ENCODE data around the gene KIF1A. TPM values are rescaled to one million over a fixed set of nuclear protein-coding genes. Genes with fewer than 3 reads are reported as not detected.

KIF1A gene
- total RNA-seq, 4 donors from 2014 or later: 1.7 to 4.1 (median 3.4) TPM

DNA sequence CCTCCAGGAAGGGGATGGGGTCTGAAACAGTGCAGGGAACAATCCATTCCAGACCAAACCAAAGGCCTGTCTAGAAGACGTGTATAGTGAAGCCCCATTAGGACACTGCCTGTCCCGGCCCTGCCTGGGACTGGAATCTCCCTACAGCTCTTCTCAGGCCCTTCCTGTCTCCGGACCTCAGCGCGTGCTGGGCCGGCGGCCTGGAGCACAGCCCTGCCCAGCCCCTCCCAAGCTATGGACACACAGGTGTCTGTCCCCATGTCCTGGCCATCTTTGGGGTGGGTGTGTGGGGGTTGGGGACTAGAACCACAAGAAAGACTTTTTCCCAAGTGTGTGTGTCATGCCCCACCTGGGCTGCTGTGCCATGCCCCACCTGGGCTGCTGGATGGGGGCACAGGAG lies 51.8 kb downstream of the KIF1A start:
- no peak for TF ChIP-seq EP300 (IDR thresholded peaks at IDR 0.05)
- no peak for TF ChIP-seq POLR2A (IDR thresholded peaks at IDR 0.05; ENCODE audit: low read depth)
- no peak for TF ChIP-seq POLR2AphosphoS5 (IDR thresholded peaks at IDR 0.05)
- TF ChIP-seq, protein P1, sequence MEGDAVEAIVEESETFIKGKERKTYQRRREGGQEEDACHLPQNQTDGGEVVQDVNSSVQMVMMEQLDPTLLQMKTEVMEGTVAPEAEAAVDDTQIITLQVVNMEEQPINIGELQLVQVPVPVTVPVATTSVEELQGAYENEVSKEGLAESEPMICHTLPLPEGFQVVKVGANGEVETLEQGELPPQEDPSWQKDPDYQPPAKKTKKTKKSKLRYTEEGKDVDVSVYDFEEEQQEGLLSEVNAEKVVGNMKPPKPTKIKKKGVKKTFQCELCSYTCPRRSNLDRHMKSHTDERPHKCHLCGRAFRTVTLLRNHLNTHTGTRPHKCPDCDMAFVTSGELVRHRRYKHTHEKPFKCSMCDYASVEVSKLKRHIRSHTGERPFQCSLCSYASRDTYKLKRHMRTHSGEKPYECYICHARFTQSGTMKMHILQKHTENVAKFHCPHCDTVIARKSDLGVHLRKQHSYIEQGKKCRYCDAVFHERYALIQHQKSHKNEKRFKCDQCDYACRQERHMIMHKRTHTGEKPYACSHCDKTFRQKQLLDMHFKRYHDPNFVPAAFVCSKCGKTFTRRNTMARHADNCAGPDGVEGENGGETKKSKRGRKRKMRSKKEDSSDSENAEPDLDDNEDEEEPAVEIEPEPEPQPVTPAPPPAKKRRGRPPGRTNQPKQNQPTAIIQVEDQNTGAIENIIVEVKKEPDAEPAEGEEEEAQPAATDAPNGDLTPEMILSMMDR (IDR thresholded peaks at IDR 0.05): no peak
- 95% methylated on average over 7 of the region's 7 CpGs for WGBS
- no peaks in the 10 kb centered on the region for H3K4me1 ChIP-seq
- intact Hi-C loops (cut with DNase I): no loop called here
- no peaks in the 10 kb centered on the region for H3K9me3 ChIP-seq
- no peak overlapping the region for H3K27ac ChIP-seq (replicated peaks in 1 of 4)
- no peak overlapping the region for H3K4me3 ChIP-seq
- H3K27me3 ChIP-seq: peaks cover 0 to 5% (median 0%) of the 10 kb centered on the region in 4 donors
- no peak for DNase-seq (ENCODE audit: extremely low spot score)
- no peaks in the 10 kb centered on the region for H3K36me3 ChIP-seq

DNA sequence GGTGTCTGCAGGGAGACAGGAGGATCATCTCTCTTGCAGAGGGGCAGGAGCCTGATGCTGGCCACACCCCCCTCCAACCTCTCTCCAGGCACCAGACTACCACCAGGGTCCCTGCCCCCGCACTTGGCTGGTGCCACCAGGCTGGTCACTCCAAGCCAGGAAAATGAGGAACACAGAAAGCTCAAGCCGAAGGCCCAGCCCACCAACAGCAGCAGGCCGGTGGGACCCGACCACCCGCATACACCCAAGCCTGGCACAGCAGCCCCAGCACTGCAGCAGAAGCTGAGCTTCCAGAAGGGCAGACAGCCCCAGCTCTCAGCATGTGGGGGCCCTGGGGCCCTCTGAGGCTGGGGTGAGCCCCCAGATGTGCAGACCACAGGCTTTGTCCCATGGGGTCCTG lies 52.7 kb downstream of the KIF1A start:
- intact Hi-C loops (cut with DNase I): no loop called here
- Histone ChIP-seq H3K4me1 (no peaks in the 10 kb centered on the region), H3K9me3 (no peaks in the 10 kb centered on the region), H3K36me3 (no peaks in the 10 kb centered on the region), H3K4me3 (no peak overlapping the region), H3K27me3 (peaks cover 0 to 5% (median 0%) of the 10 kb centered on the region in 4 donors), H3K27ac (replicated peaks in 1 of 4) (no peak overlapping the region)
- DNase-seq (ENCODE audit: extremely low spot score): no peak
- WGBS: 100% methylated on average over 3 of the region's 5 CpGs
- TF ChIP-seq POLR2AphosphoS5 (IDR thresholded peaks at IDR 0.05) (no peak), POLR2A (IDR thresholded peaks at IDR 0.05; ENCODE audit: low read depth) (no peak)

DNA sequence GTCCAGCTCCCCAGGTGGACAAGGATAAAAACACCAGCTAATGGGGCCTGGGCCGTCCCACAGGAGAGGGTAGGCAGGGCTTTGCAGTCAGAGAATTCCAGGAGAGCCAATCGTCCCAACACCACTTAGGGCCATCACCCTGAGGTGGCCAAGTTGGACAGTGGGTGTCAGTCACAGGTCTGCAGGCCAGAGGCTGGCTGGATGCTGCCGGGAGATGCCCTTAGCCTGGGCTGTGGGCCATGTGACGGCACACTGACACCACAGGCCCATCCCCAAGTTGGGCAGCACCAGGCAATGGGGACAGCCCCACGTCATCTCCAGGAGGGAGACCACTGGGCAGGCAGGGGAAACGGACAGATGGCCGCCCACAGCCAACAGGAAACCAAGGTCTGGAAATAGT lies 53.9 kb downstream of the KIF1A start:
- H3K4me1 ChIP-seq: no peaks in the 10 kb centered on the region
- intact Hi-C loops (cut with DNase I): no loop called here
- no peaks in the 10 kb centered on the region for H3K9me3 ChIP-seq
- no peak for DNase-seq (ENCODE audit: extremely low spot score)
- H3K36me3 ChIP-seq: no peaks in the 10 kb centered on the region
- H3K27me3 ChIP-seq: peaks cover 0 to 5% (median 0%) of the 10 kb centered on the region in 4 donors
- WGBS: no CpG with 5 or more reads among the region's 7 CpGs
- H3K4me3 ChIP-seq: no peak overlapping the region
- H3K27ac ChIP-seq (replicated peaks in 1 of 4): no peak overlapping the region
- TF ChIP-seq EP300 (IDR thresholded peaks at IDR 0.05) (no peak), POLR2AphosphoS5 (IDR thresholded peaks at IDR 0.05) (no peak)
- TF ChIP-seq, protein P1 (IDR thresholded peaks at IDR 0.05): no peak

DNA sequence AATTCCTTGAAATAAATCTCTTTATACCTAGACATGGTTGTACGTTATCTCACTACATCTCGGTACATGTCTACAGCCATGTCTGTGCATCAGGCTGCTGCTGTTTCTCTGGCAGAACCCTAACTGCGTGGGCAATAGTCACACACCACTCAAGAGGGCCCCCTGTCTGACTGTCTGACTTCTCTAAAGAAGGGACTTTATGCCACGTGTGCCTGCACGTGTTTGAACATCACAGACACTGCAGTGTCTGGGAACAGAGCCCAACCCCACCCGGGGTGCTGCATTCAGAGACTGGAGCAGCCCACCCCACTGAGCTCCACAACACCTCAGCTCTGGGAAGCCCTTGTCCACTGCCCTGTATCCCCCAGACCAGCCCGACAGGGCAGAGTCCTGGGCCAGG lies 55.0 kb downstream of the KIF1A start:
- Histone ChIP-seq H3K27me3 (peaks cover 0 to 5% (median 0%) of the 10 kb centered on the region in 4 donors), H3K4me1 (no peaks in the 10 kb centered on the region), H3K4me3 (no peak overlapping the region), H3K36me3 (no peaks in the 10 kb centered on the region), H3K27ac (replicated peaks in 1 of 4) (no peak overlapping the region), H3K9me3 (no peaks in the 10 kb centered on the region)
- DNase-seq (ENCODE audit: extremely low spot score): no peak
- intact Hi-C loops (cut with DNase I): no loop called here
- WGBS: 66% methylated on average over 6 of the region's 7 CpGs
- TF ChIP-seq POLR2A (IDR thresholded peaks at IDR 0.05; ENCODE audit: low read depth) (no peak), POLR2AphosphoS5 (IDR thresholded peaks at IDR 0.05) (no peak), EP300 (IDR thresholded peaks at IDR 0.05) (no peak)
- TF ChIP-seq, protein P1 (IDR thresholded peaks at IDR 0.05): no peak

DNA sequence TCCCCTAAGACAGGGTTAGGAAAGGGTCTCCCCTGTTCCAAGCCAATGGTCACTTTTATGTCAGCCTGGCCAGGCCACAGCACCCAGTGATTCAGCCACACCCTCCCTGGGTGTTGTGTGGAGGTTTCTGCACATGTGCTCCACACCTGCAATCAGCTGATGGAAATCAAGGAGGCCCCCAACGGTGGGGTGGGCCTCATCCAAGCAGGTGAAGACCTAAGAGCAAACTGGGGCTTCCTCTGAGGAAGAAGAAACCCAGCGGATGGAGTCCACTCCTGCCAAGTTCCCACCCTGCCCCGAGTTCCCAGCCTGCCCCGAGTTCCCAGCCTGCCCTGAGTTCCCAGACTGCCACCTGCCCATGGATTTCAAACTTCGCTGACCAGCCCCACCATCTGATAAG lies 55.4 kb downstream of the KIF1A start:
- WGBS: 92% methylated on average over 4 of the region's 5 CpGs
- Histone ChIP-seq H3K27ac (replicated peaks in 1 of 4) (no peak overlapping the region), H3K4me3 (no peak overlapping the region), H3K27me3 (peaks cover 0 to 5% (median 0%) of the 10 kb centered on the region in 4 donors), H3K36me3 (no peaks in the 10 kb centered on the region), H3K9me3 (no peaks in the 10 kb centered on the region), H3K4me1 (no peaks in the 10 kb centered on the region)
- TF ChIP-seq EP300 (IDR thresholded peaks at IDR 0.05) (no peak), POLR2A (IDR thresholded peaks at IDR 0.05; ENCODE audit: low read depth) (no peak), POLR2AphosphoS5 (IDR thresholded peaks at IDR 0.05) (no peak)
- TF ChIP-seq, protein P1 (IDR thresholded peaks at IDR 0.05): no peak
- no peak for DNase-seq (ENCODE audit: extremely low spot score)
- intact Hi-C loops (cut with DNase I): no loop called here
